Measurements from ENCODE around the gene SLC35F4.

- TF ChIP-seq CTCF (IDR thresholded peaks at IDR 0.05; ENCODE audit: insufficient read depth, low read length) (no peak), POLR2AphosphoS5 (IDR thresholded peaks at IDR 0.05; ENCODE audit: low read depth) (no peak), REST (IDR thresholded peaks at IDR 0.05; ENCODE audit: insufficient replicate concordance, low read depth) (no peak)
These were observed 118.9 kb downstream of the SLC35F4 start for GRCh38 chr14:57747036-57747435.
